ENCODE data around the gene ADCY3.

The ADCY3 gene

DNA sequence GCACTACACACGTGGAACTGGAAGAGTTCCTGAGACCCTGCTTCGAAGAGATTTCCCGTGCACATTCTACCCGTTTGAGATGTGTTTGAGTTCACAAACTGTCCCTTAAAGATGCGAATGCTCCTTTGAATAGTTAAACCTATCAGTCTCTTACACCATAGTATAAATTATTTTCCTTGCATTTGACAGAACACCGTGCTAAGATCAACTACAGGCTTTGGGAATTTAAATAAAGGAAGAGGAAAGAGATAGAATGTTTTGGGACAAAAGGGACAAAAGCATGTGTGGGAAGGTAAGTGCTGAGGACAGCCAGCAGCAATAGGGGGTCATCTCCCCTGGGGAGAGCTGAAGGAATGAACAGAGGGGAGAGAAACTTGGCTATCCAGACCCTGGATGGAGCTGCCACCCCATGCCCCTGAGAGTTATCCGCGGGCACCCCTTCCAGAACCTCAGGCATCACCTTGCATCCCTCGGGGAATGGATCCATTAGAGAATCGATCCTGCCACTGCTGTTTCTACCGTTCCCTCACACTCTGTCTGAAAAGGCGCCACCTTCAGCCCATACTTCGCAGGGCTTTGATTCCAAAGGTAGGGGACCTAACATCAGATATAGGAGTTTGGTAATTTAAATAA lies 888 bp upstream of the ADCY3 start:
- Mint-ChIP-seq H3K4me3 (peak overlapping the region; percentile 80 to 92 (median 91)), H3K27me3 (ENCODE audit: low read depth) (peaks cover 27% of the 10 kb centered on the region), H3K4me1 (peaks cover 12% of the 10 kb centered on the region), H3K36me3 (ENCODE audit: low read depth) (peaks cover 9% of the 10 kb centered on the region), H3K27ac (peak overlapping the region in 1 of 3 experiments; percentile 14), H3K9me3 (no peaks in the 10 kb centered on the region)
- TF ChIP-seq, protein P1, sequence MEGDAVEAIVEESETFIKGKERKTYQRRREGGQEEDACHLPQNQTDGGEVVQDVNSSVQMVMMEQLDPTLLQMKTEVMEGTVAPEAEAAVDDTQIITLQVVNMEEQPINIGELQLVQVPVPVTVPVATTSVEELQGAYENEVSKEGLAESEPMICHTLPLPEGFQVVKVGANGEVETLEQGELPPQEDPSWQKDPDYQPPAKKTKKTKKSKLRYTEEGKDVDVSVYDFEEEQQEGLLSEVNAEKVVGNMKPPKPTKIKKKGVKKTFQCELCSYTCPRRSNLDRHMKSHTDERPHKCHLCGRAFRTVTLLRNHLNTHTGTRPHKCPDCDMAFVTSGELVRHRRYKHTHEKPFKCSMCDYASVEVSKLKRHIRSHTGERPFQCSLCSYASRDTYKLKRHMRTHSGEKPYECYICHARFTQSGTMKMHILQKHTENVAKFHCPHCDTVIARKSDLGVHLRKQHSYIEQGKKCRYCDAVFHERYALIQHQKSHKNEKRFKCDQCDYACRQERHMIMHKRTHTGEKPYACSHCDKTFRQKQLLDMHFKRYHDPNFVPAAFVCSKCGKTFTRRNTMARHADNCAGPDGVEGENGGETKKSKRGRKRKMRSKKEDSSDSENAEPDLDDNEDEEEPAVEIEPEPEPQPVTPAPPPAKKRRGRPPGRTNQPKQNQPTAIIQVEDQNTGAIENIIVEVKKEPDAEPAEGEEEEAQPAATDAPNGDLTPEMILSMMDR (IDR thresholded peaks at IDR 0.05; ENCODE audit: unreplicated experiment in 3 of 3): no peak

DNA sequence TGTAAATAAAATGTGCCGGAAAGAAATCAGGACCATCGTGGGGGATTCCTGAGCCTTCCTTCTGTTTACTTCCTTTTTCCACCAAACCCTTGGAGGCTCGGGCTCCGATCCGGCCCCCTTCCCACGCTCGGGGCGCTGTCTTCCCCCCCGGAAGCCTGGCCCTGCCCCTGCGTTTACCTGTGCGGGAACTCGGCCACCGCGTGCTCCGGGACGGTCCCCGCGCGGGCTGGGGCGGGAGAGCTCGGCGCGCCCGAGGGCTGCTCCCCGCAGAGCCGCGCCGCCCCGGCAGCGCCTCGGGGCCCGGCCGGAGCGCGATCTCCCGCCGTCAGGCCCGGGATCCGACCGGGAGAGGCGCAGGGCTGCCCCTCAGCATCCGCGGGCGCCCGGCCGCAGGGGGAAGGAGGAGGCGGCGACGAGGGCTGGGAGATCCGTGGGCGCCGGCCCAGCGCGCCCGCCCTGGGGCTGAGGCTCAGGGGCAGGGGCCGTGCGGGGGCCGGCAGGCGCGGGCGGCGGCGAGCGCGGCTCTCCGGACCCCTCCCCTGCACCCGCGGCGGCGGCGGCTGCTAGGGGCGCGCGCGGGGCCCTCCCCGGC lies 435 bp downstream of the ADCY3 start:
- TF ChIP-seq, protein P1 (IDR thresholded peaks at IDR 0.05; ENCODE audit: unreplicated experiment in 3 of 3): no peak
- H3K9me3 Mint-ChIP-seq: no peaks in the 10 kb centered on the region
- H3K4me1 Mint-ChIP-seq: peaks cover 12% of the 10 kb centered on the region
- peaks cover 9% of the 10 kb centered on the region for H3K36me3 Mint-ChIP-seq (ENCODE audit: low read depth)
- H3K27ac Mint-ChIP-seq: peak overlapping the region; percentile 61 to 76 (median 69)
- peaks cover 27% of the 10 kb centered on the region for H3K27me3 Mint-ChIP-seq (ENCODE audit: low read depth)
- peak overlapping the region; percentile 80 to 91 (median 90) for H3K4me3 Mint-ChIP-seq

DNA sequence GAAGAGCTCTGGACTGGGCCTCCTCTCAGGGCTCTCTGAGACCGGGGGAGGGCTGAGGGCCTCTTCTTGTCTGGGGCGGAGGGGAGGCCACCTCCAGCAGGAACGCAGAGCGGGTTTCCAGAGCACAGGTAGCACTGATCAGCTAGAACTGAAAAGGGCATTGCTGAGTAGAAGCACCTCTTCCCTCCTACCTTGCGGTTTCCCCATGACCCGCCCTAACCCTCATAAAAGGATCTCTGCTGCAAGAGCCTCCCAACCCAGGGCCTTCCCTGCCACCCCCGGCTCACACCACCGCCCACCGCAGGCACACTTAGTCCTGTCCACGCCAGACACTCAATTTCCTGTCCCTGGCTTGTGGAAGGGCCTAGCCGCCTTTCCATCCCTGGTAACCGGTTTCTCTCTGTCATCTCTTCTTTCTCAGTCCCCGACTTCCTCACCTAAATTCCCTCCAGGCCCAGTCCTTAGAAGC lies 966 bp downstream of the ADCY3 start:
- H3K36me3 Mint-ChIP-seq (ENCODE audit: low read depth): peaks cover 9% of the 10 kb centered on the region
- peaks cover 27% of the 10 kb centered on the region for H3K27me3 Mint-ChIP-seq (ENCODE audit: low read depth)

DNA sequence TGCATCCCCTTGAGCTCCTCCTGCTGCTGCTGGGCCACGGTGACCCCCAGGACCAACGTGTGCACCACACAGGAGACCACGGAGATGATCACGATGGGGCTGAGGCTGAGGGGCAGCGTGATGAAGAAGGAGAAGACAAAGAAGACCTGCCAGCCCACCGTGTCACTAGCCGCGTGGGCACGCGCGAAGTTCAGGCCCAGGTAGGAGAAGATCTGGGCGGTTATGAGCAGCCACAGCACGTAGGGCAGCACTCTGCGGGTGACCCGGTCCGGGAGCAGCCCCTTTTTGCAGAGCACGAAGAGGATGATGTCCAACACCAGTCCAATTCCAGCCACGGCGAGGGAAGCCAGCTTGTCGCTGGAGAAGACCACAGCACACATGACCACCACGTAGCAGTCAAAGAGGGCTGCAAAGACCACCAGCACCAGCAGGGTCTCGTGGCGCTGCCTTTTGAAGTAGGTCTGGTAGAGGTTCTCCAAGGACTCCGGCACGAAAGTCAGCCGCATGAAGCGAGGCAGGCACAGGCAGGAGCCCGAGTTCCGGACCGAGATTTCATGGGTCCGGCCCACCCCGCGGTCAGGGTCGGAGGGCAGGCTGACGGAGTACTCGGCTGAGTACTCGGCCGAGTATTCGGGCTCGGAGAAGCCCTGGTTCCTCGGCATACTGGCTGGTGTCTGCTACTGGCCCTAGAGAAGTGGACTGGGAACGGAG lies 1.6 kb downstream of the ADCY3 start:
- H3K27me3 Mint-ChIP-seq (ENCODE audit: low read depth): peaks cover 22% of the 10 kb centered on the region
- TF ChIP-seq, protein P1 (IDR thresholded peaks at IDR 0.05; ENCODE audit: unreplicated experiment in 3 of 3): no peak
- H3K27ac Mint-ChIP-seq: peak overlapping the region in 2 of 3 experiments; percentile 61 to 69
- peak overlapping the region; percentile 80 to 91 (median 90) for H3K4me3 Mint-ChIP-seq
- peaks cover 12% of the 10 kb centered on the region for H3K4me1 Mint-ChIP-seq
- no peaks in the 10 kb centered on the region for H3K9me3 Mint-ChIP-seq
- H3K36me3 Mint-ChIP-seq (ENCODE audit: low read depth): peaks cover 9% of the 10 kb centered on the region

More for the DNA sequence above, 966 bp downstream of the ADCY3 start:
- H3K4me1 Mint-ChIP-seq: peaks cover 12% of the 10 kb centered on the region
- no peaks in the 10 kb centered on the region for H3K9me3 Mint-ChIP-seq
- H3K27ac Mint-ChIP-seq: peak overlapping the region; percentile 61 to 76 (median 69)
- peak overlapping the region; percentile 80 to 91 (median 90) for H3K4me3 Mint-ChIP-seq
- TF ChIP-seq, protein P1 (IDR thresholded peaks at IDR 0.05; ENCODE audit: unreplicated experiment in 3 of 3): no peak

DNA sequence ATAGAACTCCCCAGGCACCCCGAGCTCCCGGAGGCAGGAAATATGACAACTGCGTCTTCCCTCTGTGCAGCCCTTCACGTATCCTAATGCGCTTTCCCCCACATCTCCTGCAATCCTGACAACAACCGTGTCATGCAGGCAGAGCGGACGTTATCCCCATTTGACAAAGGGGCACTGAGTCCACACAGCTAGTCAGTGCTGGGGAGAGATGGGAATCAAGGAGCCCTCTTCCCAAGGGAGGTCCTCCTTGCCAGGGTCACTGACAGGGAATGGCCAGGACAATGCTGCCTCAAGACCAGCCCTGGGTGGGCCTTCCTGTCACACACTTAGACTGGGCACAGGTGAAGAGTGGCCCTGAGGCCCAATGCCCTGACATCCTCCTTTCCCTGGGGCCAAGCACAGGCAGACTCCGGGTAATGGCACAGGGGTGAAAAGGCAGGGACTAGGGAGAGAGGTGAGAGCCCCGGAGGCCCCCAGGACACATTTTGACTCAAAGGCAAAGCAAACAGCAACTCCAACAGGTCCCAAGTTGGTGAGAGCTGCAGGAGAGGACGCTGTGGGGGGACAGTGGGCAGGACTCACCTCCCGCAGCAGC lies 2.2 kb downstream of the ADCY3 start:
- H3K27ac Mint-ChIP-seq: no peak overlapping the region
- peaks cover 12% of the 10 kb centered on the region for H3K4me1 Mint-ChIP-seq
- H3K27me3 Mint-ChIP-seq (ENCODE audit: low read depth): peaks cover 21% of the 10 kb centered on the region
- H3K36me3 Mint-ChIP-seq (ENCODE audit: low read depth): peaks cover 13% of the 10 kb centered on the region
- TF ChIP-seq, protein P1 (IDR thresholded peaks at IDR 0.05; ENCODE audit: unreplicated experiment in 3 of 3): no peak
- peak overlapping the region; percentile 80 to 91 (median 90) for H3K4me3 Mint-ChIP-seq
- H3K9me3 Mint-ChIP-seq: no peaks in the 10 kb centered on the region

All from nephron (organoid).